Renal pelvis (tissue), 4 donors: ENCODE data around the gene C3orf22. TPM values are rescaled to one million over a fixed set of nuclear protein-coding genes. Genes with fewer than 3 reads are reported as not detected.
"Not testable (repeated sequence)": the region's sequence is repeated elsewhere in the genome, so short reads cannot be mapped to it uniquely, and the experiment has no call there.

ENCODE experiments used
- DNase-seq: peaks from one replicate; pipeline ENCODE4 v3.0.0-alpha.2; 2013
- polyA plus RNA-seq, 3 donors: library from polyadenylated mRNA; unstranded; fragments of 120-200 nt; gene quantifications; one replicate each; pipeline ENCODE4 v1.2.1, GENCODE V29; 2013; ENCODE audit not compliant: insufficient read length in 3 of 3

The C3orf22 gene
- polyA plus RNA-seq, 3 donors = 0.04 to 0.25 TPM; not detected in 1

GRCh38 chr3:126543457-126544061 is 15.2 kb downstream of the C3orf22 start:
- no peak for DNase-seq

- DNase-seq = no peak
Observed at GRCh38 chr3:126542340-126543241, 16.1 kb downstream of the C3orf22 start.

GRCh38 chr3:126541628-126542339 is 16.9 kb downstream of the C3orf22 start:
- no peak for DNase-seq

GRCh38 chr3:126540951-126541627 is 17.6 kb downstream of the C3orf22 start:
- no peak for DNase-seq

GRCh38 chr3:126540342-126540849 is 18.3 kb downstream of the C3orf22 start:
- DNase-seq = no peak

GRCh38 chr3:126539558-126540250 is 19.0 kb downstream of the C3orf22 start:
- no peak for DNase-seq

- no peak for DNase-seq
Observed at GRCh38 chr3:126538966-126539365, 19.8 kb downstream of the C3orf22 start.

GRCh38 chr3:126538316-126538715 is 20.4 kb downstream of the C3orf22 start:
- DNase-seq = no peak

GRCh38 chr3:126537730-126538281 is 20.9 kb downstream of the C3orf22 start:
- no peak for DNase-seq

GRCh38 chr3:126537116-126537729 is 21.5 kb downstream of the C3orf22 start:
- no peak for DNase-seq

- DNase-seq = no peak
Observed at GRCh38 chr3:126536126-126536525, 22.6 kb downstream of the C3orf22 start.

- no peak for DNase-seq
Observed at GRCh38 chr3:126535636-126536035, 23.1 kb downstream of the C3orf22 start.

- DNase-seq = not testable (repeated sequence)
Observed at GRCh38 chr3:126534716-126535115, 24.0 kb downstream of the C3orf22 start.

GRCh38 chr3:126533506-126533905 is 25.2 kb downstream of the C3orf22 start:
- DNase-seq = no peak

GRCh38 chr3:126531051-126531330 is 27.7 kb downstream of the C3orf22 start:
- no peak for DNase-seq

- DNase-seq = no peak
Observed at GRCh38 chr3:126530171-126531050, 28.3 kb downstream of the C3orf22 start.

GRCh38 chr3:126529585-126530170 is 29.1 kb downstream of the C3orf22 start:
- no peak for DNase-seq

- DNase-seq = no peak
Observed at GRCh38 chr3:126528800-126529541, 29.8 kb downstream of the C3orf22 start.
